Measurements from ENCODE around the gene PHF19.

Gene PHF19

GRCh38 chr9:120865809-120866208 is 11.2 kb downstream of the PHF19 start:
- no peak for DNase-seq (ENCODE audit: low read depth, low spot score)
- ChIA-PET POLR2A (no interaction called here), CTCF (interaction anchor here (1.3 to 1.5 kb wide), 3 partner anchors 8 to 115 kb away, joined by 3 read pairs; no protein-coding TSS in a partner anchor)
- H3K4me3 ChIP-seq (ENCODE audit: low read depth, low read length), result no peak overlapping the region
- TF ChIP-seq, protein P1, sequence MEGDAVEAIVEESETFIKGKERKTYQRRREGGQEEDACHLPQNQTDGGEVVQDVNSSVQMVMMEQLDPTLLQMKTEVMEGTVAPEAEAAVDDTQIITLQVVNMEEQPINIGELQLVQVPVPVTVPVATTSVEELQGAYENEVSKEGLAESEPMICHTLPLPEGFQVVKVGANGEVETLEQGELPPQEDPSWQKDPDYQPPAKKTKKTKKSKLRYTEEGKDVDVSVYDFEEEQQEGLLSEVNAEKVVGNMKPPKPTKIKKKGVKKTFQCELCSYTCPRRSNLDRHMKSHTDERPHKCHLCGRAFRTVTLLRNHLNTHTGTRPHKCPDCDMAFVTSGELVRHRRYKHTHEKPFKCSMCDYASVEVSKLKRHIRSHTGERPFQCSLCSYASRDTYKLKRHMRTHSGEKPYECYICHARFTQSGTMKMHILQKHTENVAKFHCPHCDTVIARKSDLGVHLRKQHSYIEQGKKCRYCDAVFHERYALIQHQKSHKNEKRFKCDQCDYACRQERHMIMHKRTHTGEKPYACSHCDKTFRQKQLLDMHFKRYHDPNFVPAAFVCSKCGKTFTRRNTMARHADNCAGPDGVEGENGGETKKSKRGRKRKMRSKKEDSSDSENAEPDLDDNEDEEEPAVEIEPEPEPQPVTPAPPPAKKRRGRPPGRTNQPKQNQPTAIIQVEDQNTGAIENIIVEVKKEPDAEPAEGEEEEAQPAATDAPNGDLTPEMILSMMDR (IDR thresholded peaks at IDR 0.05; ENCODE audit: insufficient read depth, low read length, missing control alignments), result no peak

- CTCF ChIA-PET, result interaction anchor here (1.5 kb wide), 1 partner anchor 116 kb away, joined by 3 read pairs; no protein-coding TSS in a partner anchor
- POLR2A ChIA-PET, result no interaction called here
- H3K4me3 ChIP-seq (ENCODE audit: low read depth, low read length), result no peak overlapping the region
- TF ChIP-seq, protein P1 (IDR thresholded peaks at IDR 0.05; ENCODE audit: insufficient read depth, low read length, missing control alignments), result no peak
- DNase-seq (ENCODE audit: low read depth, low spot score), result no peak
Observed at GRCh38 chr9:120865176-120865575, 11.8 kb downstream of the PHF19 start.

DNA sequence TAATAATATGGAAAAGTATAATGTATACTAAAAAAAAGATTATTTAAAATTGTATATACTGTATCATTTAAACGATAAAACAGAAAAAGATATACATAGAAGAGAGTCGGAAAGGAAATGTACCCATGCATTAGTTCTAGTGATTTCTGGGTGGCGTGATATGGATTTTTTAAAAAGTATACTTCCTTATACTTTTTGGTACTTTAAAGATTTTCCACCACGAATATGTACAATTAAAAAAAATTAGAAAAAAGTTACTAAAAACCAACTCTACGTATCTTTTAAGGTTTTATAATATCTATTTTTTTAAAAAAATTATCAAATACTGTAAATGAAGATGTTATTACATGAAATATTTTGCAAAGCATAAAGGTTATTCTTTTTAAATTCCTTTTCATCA is 12.3 kb downstream of the PHF19 start:
- POLR2A ChIA-PET, result no interaction called here
- no peak overlapping the region for H3K4me3 ChIP-seq (ENCODE audit: low read depth, low read length)

GRCh38 chr9:120863833-120864232 is 13.2 kb downstream of the PHF19 start:
- CTCF ChIA-PET, result interaction anchor here (0.9 kb wide), 1 partner anchor 8 kb away, joined by 3 read pairs; no protein-coding TSS in a partner anchor
- POLR2A ChIA-PET, result no interaction called here
- no peak for DNase-seq (ENCODE audit: low read depth, low spot score)
- TF ChIP-seq, protein P1 (IDR thresholded peaks at IDR 0.05; ENCODE audit: insufficient read depth, low read length, missing control alignments), result no peak
- no peak overlapping the region for H3K4me3 ChIP-seq (ENCODE audit: low read depth, low read length)

More for the DNA sequence above, 12.3 kb downstream of the PHF19 start:
- TF ChIP-seq, protein P1 (IDR thresholded peaks at IDR 0.05; ENCODE audit: insufficient read depth, low read length, missing control alignments), result no peak
- no peak for DNase-seq (ENCODE audit: low read depth, low spot score)
- CTCF ChIA-PET, result interaction anchor here (0.9 to 1.5 kb wide), 2 partner anchors 9 to 116 kb away, joined by 3 read pairs; no protein-coding TSS in a partner anchor

GRCh38 chr9:120862452-120862851 is 14.5 kb downstream of the PHF19 start:
- ChIA-PET POLR2A (no interaction called here), CTCF (no interaction called here)
- no peak overlapping the region for H3K4me3 ChIP-seq (ENCODE audit: low read depth, low read length)
- TF ChIP-seq, protein P1 (IDR thresholded peaks at IDR 0.05; ENCODE audit: insufficient read depth, low read length, missing control alignments), result no peak
- no peak for DNase-seq (ENCODE audit: low read depth, low spot score)

- ChIA-PET CTCF (no interaction called here), POLR2A (no interaction called here)
- H3K4me3 ChIP-seq (ENCODE audit: low read depth, low read length), result no peak overlapping the region
- no peak for DNase-seq (ENCODE audit: low read depth, low spot score)
- TF ChIP-seq, protein P1 (IDR thresholded peaks at IDR 0.05; ENCODE audit: insufficient read depth, low read length, missing control alignments), result no peak
Observed at GRCh38 chr9:120861935-120862334, 15.1 kb downstream of the PHF19 start.

All from AG04449 (cell line).